Measurements from ENCODE around the gene CDH23.

CDH23 gene

GRCh38 chr10:71547312-71547711 is 150.6 kb downstream of the CDH23 start:
- no peak for DNase-seq

GRCh38 chr10:71547876-71548846 is 151.4 kb downstream of the CDH23 start:
- DNase-seq = peak; percentile 7

- no peak for DNase-seq
Measured at GRCh38 chr10:71549766-71550533, 153.2 kb downstream of the CDH23 start.

- DNase-seq = no peak
Measured at GRCh38 chr10:71550628-71551027, 153.9 kb downstream of the CDH23 start.

GRCh38 chr10:71551970-71552369 is 155.2 kb downstream of the CDH23 start:
- no peak for DNase-seq

DNA sequence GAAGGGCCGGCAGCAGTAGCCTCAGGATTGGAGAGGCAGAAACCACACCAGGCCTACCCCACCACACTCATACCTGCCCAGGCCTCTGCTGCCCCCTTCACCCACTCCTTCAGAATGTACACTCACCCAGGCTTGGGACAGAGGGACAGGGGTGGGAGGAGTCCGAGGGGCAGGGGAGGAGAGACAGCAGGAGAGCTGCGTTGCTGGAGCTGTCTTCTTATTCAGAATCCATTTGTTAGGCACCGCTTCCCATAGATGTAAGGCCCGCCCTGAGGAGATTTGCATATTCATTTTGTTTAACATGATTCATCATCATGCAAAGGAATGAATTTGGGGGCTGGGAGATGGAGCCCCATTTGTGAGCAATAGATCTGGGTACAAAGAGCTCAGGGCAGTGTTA is 156.7 kb downstream of the CDH23 start:
- DNase-seq = no peak

DNA sequence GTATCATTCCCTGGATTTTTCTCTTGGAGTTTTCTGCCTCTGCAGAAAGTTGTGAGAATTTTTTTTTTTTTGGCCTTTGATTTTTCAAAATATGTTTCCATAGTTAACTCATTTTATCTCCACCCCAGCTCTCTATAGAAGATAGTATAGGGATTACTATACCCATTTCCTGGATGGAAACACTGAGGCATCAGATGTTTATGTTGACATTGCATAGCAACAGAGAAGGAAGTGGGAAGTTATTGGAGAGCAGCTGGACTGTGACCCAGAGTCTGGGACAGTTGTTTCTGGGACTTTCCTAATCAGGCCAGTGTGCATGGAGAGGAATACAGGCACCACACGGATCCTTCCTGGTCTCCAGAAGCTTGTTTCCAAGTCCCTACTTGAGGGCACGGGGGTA is 158.0 kb downstream of the CDH23 start:
- DNase-seq = no peak

DNA sequence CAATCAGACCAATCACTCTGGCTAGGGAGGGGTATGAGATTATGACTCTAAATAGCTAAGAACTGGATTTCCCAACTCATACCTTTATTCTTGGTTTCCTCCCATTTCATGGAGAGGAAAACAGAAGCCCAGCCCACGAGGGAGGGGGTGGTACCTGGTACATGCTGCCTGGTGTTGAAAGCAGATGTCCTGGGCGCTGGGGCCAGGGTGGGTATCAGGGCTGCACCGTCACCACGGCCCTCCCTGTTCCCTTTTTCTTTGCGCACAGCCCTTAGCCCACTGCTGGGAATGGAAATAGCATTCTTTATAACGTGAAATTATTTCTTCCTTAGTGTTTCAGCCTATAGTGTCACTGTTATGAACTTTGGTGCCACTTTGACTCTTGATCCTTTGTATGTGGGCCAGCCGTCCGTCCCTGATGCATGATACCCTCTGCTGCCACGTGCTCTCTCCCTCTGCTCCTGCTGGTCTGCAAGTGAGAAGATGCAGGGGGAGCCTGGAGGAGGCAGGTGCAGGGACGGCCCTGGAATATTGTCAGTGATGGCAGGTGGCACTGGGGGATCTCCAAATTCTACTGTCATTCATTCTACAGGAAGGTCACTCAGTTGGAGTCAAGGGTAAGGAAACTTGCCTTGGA is 158.5 kb downstream of the CDH23 start:
- DNase-seq = no peak

DNA sequence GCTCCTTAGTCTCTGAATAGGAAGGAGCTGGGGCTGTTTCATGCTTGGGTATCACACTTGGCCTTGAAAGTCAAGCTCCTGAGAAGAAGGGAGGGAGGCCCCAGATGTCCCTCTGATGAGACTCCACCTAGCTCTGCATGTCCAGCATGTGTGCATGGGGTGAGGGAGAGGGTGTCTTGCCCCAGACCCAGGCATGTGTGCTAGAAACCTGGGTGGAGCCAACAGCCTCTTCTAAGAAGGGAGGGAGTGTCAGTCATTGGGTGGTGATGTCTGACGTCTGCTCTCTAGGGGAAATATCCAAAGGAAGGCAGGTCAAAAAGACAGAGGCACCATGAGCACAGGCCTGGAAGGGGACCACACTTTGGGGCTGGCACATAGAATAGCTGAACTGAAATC is 159.0 kb downstream of the CDH23 start:
- no peak for DNase-seq

DNA sequence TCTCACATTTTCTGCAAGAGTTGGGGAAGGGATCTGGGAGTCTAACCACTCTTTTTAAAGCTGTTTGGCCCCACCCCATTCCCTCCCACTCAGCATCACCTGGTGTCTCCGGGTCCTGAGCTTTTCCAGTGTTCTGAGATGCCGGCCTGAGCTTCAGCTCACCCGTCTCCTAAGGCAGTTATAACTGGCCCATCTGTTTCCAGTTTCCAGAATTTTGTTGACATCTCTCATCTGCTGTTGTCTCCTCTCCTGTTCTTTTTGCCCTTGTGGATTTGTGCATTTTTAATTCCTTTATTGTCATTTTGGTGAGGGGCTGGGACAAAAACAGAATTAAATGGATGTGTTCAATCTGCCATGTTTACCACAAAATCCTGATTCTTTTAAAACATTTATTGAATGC is 162.3 kb downstream of the CDH23 start:
- DNase-seq = no peak

DNA sequence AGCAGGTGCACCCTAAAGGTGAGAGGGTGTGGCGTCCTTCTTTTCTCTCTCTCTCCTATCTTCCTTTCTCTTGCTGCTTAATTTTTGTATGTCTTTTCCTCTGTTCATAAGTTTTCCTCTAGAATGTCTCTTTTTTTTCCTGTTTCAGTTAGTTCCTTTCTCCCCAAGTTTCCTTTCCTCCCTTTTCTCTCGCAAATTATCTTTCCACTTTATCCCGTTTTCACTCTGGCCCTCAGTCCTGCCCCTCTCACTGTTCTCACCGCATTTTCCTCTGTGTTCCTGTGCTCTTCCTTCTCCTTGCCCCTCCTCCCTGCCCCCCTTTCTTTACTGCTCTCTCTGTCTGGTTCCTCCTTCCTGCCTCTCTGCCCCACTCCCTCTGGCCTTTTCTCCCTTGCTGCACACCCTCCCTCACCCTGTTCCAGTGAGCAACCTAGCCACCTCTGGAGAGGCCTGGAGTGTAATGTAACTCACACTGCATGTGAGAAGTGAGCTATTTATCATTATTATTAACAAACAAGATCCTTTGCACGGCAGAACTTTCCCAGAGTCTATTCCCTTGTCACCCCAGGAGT is 164.4 kb downstream of the CDH23 start:
- no peak for DNase-seq

- no peak for DNase-seq
Measured at GRCh38 chr10:71562181-71562580, 165.5 kb downstream of the CDH23 start.

DNA sequence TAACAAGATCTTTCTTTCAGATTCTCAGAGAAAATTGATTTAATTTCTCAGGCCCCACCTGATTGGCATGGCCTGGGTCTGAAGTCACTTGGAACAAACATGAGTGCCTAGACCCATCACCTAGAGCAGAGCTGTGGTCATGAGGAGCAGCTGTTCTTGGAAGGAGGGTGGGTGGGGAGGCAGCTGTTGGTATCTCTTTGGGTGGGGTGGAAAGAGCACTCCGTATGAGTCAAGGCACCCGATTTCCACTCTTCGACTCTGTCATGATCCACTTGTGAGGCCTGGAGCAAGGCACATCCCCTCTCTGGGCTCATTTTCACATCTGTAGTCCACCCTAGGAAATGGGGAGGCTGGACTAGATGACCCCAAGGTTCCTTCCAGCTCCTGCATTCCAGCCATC is 166.2 kb downstream of the CDH23 start:
- DNase-seq = no peak

DNA sequence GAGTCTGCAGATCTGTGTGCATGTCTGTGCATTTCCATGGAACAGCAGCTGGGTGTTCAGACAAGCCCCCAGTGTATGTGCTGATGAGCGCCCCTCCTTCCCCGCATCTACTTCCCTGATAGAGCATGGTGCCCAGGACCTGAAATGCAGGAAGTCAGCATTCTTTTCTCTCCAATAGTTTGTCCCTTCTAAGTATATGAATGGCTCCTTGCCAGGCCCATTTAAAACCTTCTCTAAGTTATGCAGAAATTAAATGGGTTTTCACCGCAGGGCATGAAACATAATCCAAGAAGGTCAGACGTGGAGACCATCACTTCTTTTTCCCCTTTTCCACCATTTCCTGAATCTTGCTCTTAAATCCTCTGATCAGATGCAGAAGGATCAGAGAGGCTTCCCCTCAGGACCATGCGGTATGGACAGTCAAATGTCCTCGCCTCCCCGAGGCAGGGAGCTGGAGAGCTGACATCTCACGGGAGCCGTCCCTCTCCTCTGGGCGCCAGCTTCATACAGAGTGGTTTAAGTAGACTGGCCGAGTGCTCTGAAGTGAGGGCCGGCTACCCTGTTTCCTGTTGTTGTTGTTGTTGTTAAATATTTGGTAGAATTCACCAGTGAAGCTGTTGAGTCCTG is 167.6 kb downstream of the CDH23 start:
- no peak for DNase-seq

DNA sequence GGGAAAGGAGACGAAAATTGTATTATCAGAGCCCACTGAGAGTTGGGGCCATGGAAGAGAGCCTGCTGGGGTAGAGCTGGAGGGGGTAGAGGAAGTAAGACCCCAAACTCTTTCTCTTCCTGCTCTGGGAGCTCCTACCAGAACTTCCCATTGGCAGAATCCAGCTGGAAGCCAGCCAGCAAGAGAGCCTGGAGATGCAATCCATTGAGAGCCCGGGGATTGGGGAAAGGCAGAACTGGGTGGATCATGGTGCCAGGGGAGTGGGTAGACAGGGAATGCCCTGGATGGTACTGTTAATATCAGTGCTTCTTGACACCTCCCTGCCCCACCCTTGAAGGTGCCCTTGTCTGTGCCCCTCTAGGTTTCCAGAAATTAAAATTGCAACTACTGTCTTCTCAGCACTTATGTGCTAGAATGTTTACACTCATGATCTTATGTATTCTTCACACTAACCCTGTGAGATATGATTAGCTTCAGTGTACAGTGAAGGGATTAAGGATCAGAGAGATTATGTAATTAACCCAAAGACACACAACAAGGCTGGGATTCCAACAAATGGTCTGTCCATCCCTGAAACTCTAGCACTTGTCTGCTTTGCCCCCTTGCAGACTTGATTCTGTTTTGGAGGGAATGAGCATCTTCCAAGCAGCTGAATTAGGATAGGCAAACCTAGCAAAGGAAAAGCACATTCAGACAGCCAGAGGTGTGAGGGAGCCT is 168.7 kb downstream of the CDH23 start:
- no peak for DNase-seq

GRCh38 chr10:71567006-71567405 is 170.3 kb downstream of the CDH23 start:
- DNase-seq = no peak

DNA sequence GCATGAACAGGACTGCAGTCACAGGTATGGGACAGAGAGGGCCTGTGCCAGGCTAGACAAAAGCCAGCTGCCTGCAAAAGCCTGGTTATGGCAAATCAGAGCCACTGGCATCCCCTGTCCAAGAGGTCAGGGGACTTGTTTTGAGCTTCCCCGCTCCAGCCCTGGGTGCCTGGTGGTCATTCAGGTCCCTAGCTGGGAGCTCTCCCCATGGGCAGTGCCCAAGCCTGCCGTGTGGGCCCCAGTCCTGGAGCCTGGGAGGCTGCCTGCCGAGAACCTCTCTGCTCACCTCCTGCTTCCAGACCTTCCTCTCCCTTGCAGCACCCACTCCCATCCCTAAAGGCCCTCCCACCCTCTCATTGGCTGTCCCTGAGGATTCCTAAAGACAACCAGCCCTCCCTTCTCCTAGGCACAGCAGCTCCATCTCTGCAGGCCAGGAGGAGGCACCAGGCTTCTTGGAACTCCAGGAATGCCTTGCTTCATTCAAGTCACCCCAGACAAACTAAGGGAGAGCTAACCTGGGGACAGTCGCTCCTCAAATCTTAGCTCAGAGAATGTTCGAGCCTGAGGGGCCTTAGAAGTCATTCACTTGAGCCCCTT is 172.3 kb downstream of the CDH23 start:
- DNase-seq = no peak

DNA sequence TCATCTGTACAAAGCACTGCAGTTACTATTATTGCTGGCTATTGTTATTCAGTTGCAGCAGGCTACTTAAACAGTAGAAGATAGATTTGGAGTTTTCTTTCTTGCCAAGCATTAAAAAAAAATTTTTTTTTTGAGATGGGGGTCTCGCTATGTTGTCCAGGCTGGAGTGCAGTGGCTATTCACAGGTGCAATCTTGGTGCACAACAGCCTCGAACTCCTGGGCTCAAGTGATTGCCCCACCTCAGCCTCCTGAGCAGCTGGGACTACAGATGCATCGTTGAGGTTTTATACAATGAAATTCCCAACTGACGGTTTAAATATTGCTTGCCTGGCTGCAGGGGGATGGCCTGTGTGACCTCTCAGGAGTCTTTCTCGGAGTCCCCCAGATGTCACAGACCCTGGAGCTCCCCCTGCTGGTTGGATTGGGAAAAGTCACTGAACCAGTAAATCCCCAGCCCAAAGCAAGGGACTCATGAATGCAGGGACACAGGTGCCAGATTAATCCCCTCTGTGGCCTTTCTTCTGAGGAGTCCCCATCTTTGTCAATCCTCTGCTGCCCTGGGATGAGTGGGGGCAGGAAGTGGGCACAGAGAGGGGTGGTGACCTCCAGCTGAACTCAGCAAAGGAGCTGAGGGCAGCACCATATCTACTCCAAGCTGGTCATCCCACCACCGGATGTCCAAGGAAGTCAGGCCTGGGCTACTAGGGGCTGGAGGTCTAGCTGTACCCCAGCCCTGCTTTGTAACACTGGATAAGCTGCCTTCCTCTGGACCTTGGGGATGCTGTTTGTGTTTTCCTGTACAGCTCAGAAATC is 173.3 kb downstream of the CDH23 start:
- peak; percentile 76 for DNase-seq

DNA sequence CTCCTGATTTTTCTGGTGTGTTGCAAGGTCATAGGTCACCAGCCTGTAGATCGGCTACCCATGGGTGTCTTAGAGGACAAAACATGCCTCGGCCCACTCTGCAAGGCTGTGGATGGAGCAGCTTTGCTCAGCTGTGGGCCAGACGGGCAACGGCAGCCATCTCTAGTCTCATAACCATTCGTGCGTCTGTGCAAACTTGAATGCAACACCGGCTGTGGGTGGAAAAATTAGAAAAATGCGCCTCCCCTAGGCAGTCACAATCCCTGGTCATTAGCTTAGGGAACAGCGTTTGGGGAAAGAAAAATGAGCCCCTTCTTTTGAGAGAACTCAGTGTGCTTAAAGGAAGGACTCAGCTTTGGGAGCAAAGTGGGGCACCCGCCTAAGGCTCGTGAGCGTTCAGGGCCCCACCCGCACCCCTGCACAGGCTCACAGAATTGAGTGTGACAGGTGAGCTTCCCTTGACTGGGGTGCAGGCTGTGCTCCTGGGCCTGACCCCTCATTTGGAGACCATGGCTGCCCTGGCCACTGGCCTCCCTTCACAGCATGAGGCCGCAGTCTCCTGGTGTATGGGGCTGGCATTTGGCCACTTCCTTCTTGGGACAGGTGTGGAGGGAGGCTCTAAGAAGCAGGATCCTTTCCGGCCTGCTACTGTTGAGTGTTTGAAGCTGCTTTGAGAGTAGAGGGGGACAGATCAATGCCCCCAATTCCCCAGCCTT is 174.9 kb downstream of the CDH23 start:
- DNase-seq = no peak

- no peak for DNase-seq
Measured at GRCh38 chr10:71572962-71573361, 176.2 kb downstream of the CDH23 start.

All from CD4-positive, alpha-beta T cell treated with Interleukin-17A for 1 hour (primary cell).